8988T (cell line): ENCODE data around the gene SLC15A5.

ENCODE experiments used
- DNase-seq: peaks from one replicate; pipeline ENCODE4 v3.0.0; 2011

Gene SLC15A5

GRCh38 chr12:16258963-16259362, 18.5 kb downstream of the SLC15A5 start:
- no peak for DNase-seq

DNA sequence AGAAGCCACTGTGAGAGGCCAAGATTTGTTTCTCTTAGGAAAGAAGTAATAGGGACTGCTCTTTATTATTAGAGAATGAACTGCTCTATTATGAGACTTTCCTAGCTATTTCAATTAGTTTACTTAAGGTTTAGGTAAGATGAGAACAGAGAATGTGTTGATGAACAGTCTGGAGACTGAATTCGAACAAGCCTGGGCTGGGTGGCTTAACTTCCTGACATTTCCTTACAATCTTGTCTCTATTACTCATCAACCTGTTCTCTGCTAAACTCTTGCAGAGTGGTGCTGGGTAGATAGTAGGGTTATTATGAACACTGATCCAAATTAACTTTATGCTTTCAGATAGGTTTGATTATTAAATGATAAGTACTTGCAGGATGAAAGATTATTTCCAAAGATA, 31.2 kb downstream of the SLC15A5 start:
- DNase-seq = no peak

- no peak for DNase-seq
These were observed 32.3 kb downstream of the SLC15A5 start for GRCh38 chr12:16245209-16245608.

DNA sequence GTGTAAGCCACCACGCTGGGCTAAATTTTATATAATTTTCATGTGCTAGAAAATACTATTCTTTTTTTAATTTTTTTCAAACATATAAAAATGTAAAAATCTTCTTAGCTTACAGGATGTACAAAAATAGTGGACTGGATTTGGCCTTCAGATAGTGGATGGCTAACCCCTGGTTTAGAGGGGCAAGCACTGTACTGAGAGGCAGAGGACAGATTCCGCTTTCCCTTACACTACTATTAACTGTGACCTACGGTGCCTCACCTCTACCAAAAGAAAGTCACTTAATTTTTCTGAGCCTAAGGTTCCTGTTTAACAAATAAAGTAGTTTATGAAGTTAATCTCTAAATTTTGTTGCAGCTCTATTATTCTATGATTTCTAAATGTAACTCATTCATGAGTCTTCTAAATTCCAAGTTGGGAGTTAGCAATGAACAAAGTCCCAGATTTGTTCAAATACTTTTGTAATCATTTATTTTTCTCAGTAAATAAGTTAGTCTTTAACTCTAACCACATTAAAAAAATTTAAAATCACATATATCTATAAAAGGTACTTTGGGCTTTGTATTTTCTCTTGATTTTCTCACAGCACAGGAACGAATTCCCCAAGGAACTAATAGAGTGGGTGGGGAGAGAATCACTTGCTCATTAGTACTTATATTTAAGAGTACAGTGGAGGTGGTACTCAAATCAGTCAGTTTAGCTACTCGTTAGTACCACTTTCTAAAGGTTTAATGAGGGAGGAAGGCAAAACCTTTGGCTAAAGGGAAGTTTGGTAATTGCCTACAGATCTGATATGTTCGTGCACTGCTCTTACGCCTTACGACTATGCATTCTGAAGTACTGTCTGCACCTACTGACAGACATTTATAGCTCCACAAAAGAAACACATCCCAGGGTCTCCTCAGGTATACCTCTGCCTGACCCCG, 33.7 kb downstream of the SLC15A5 start:
- no peak for DNase-seq

GRCh38 chr12:16241346-16241745, 36.1 kb downstream of the SLC15A5 start:
- DNase-seq = no peak

DNA sequence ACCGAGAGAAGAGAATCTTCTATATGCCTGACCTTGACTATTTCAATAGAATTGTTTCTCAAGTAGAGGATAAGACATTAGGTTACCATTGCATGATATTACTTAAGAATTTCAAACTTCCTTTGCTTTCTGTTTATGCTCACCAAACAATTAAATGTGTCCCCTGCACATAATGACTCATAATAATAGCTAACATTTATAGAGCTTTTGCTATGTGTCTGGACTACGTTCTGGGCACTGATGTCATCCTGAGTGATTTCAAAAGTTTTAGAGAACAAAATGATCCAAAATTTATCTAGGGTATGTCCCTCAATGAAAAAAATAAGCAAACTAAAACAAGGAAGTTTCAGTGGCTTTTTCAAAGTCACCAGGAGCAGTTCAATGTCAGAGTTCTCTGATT, 38.8 kb downstream of the SLC15A5 start:
- DNase-seq = no peak

GRCh38 chr12:16229676-16230075, 47.8 kb downstream of the SLC15A5 start:
- DNase-seq = no peak

GRCh38 chr12:16228067-16228466, 49.4 kb downstream of the SLC15A5 start:
- DNase-seq = no peak

- DNase-seq = no peak
These were observed 51.8 kb downstream of the SLC15A5 start for GRCh38 chr12:16225692-16226091.

- DNase-seq = no peak
These were observed 53.3 kb downstream of the SLC15A5 start for GRCh38 chr12:16224196-16224595.

GRCh38 chr12:16221776-16222175, 55.7 kb downstream of the SLC15A5 start:
- no peak for DNase-seq

DNA sequence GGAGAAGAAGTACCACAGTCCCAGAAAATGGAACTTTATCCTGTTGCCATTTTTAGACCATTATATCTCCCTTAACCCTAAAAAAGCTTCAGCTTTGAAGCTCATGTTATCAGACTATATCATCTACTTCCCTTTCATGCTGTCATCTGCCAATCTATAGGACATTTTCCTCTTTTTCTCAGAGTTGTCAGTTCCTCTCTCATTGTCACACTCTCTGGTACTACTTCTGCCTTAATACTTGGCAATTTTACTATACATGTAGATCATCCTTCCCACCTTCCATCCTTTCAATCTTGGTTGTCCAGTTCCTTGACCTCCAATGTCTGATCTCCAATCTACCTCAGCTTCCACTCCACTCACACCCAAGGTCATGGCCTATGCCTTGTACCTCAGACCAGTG, 57.4 kb downstream of the SLC15A5 start:
- no peak for DNase-seq

- DNase-seq = no peak
These were observed 58.3 kb downstream of the SLC15A5 start for GRCh38 chr12:16218934-16219751.

- DNase-seq = no peak
These were observed 59.3 kb downstream of the SLC15A5 start for GRCh38 chr12:16218234-16218633.

- DNase-seq = no peak
These were observed 65.8 kb downstream of the SLC15A5 start for GRCh38 chr12:16211731-16212130.

DNA sequence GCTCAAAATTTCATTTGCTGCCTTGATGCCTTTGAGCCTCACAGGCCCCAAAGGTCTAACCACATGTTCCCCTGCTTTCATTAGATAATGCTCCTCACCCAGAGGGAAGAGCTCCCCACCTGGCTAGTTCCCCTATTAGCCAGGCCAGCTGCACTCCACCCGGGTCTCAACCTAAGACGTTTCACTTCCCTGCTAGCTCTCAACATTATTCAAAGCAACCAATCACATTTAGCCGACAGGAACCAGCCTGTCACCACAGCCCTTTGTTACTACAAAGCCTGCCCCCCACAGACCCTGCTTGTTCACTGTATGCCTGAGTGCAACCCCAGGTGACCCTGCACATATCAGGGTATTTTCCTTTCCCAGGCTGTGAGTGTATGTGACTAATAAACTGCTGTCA, 78.6 kb downstream of the SLC15A5 start:
- DNase-seq = no peak

GRCh38 chr12:16197600-16197999, 79.9 kb downstream of the SLC15A5 start:
- no peak for DNase-seq

- DNase-seq = no peak
These were observed 87.6 kb downstream of the SLC15A5 start for GRCh38 chr12:16189849-16190248.

DNA sequence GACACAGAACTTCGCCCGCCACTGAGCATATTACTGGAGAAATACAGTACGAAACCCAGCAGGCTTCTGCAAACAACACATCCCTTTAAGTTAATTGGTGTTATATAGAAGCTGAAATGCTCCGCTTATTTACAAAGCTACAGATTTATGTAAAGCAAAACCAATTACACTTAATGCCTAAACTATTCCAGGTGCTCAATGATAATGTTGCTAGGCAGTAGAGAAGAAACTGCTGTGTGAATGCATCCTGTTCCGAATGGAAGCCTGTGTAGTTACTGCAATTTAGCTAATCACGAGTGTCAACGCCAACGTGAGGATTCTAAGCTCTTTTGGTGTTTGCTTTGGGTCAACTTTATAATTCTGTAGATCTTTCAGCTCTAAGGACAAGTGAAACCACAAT, 89.8 kb downstream of the SLC15A5 start:
- no peak for DNase-seq

- DNase-seq = no peak
These were observed 92.8 kb downstream of the SLC15A5 start for GRCh38 chr12:16184681-16185080.

DNA sequence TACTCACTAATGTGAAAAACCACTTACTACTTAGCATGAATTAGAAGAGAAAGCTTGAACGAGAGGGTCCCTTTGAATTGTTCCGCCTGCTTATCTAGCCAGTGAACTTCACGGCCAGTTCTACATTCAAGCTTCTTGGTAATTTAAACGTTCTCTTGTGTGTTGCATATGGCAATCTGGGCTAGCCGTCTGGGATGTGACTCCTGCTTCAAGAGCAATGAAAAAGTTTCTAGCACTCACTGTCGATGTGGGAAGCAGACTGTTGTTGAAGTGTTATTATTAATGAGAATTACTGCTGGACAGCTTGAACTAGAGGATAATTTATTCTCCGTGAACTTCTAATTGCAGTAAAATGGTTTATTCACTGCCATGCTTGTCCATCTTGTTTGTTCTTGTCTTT, 93.9 kb downstream of the SLC15A5 start:
- DNase-seq = no peak

GRCh38 chr12:16175840-16176239, 101.6 kb downstream of the SLC15A5 start:
- no peak for DNase-seq

GRCh38 chr12:16174282-16174681, 103.2 kb downstream of the SLC15A5 start:
- no peak for DNase-seq

DNA sequence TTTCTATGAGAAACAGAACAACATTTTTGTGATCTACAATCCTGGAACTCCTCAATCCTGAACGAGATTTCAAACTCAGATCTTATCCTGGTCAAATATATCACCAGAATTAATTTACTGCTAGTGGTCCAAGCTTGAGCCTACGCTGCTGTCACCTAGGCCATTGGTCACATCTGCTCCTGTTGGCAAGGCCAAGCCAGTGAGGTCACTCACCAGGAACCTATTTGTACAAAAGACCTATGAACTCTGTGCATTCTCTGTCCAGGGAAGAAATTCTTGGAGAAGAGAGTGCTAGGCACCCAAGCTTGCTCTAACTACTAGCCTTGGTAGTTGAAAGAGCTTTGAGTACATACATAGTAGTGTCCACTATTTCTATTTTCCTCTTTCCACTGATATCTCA, 106.1 kb downstream of the SLC15A5 start:
- no peak for DNase-seq
